ENCODE results near the gene TAF11L2. TPM values are rescaled to one million over a fixed set of nuclear protein-coding genes. Genes with fewer than 3 reads are reported as not detected.
"Not testable (repeated sequence)": the region's sequence is repeated elsewhere in the genome, so short reads cannot be mapped to it uniquely, and the experiment has no call there.

The TAF11L2 gene
- total and polyA plus RNA-seq, 2 experiments from 2014 or later, result not detected

GRCh38 chr5:17481378-17481777 lies 16.7 kb upstream of the TAF11L2 start:
- Histone ChIP-seq H3K4me2 (ENCODE audit: unreplicated experiment) (no peak overlapping the region), H3K36me3 (ENCODE audit: low read depth) (no peaks in the 10 kb centered on the region), H3K9me3 (ENCODE audit: low read depth) (no peaks in the 10 kb centered on the region), H3K79me2 (ENCODE audit: insufficient read depth) (no peaks in the 10 kb centered on the region), H3K27ac (no peak overlapping the region), H3F3A (ENCODE audit: insufficient read depth) (no peaks in the 10 kb centered on the region), H3K9ac (no peak overlapping the region), H3K4me3 (no peak overlapping the region), H4K20me1 (ENCODE audit: insufficient read depth) (no peaks in the 10 kb centered on the region), H3K27me3 (replicated peaks; ENCODE audit: insufficient read depth) (peaks cover 13% of the 10 kb centered on the region; the same call in 1 of the 2 replicates), H3K9me2 (ENCODE audit: insufficient read depth) (no peaks in the 10 kb centered on the region), H3K4me1 (ENCODE audit: insufficient read depth) (no peaks in the 10 kb centered on the region), H2AFZ (no peak overlapping the region)
- in situ Hi-C loops (cut with MboI), result no loop called here
- DNase-seq, result no peak
- 42 to 52% methylated on average over 4 of the region's 4 CpGs for WGBS, 2 experiments (ENCODE audit: low coverage in 1 of 2, low lambda C conversion rate in 2 of 2, missing lambda C conversion rate in 2 of 2)
- TF ChIP-seq EZH2 (IDR thresholded peaks at IDR 0.05; ENCODE audit: insufficient read depth, poor library complexity, severe bottlenecking) (no peak), EZH2phosphoT487 (IDR thresholded peaks at IDR 0.05; ENCODE audit: insufficient read depth, low read depth) (no peak)

- H3K9me2 ChIP-seq (ENCODE audit: insufficient read depth), result no peaks in the 10 kb centered on the region
- TF ChIP-seq EZH2phosphoT487 (IDR thresholded peaks at IDR 0.05; ENCODE audit: insufficient read depth, low read depth) (no peak), EZH2 (IDR thresholded peaks at IDR 0.05; ENCODE audit: insufficient read depth, poor library complexity, severe bottlenecking) (no peak)
- 26 to 30% methylated on average over 2 of the region's 2 CpGs for WGBS, 2 experiments (ENCODE audit: low coverage in 1 of 2, low lambda C conversion rate in 2 of 2, missing lambda C conversion rate in 2 of 2)
- in situ Hi-C loops (cut with MboI), result no loop called here
- DNase-seq, result no peak
- peaks cover 13% of the 10 kb centered on the region; the same call in 1 of the 2 replicates for H3K27me3 ChIP-seq (replicated peaks; ENCODE audit: insufficient read depth)
- H2AFZ ChIP-seq, result no peak overlapping the region
- H3K9ac ChIP-seq, result no peak overlapping the region
- H3K36me3 ChIP-seq (ENCODE audit: low read depth), result no peaks in the 10 kb centered on the region
- H3K4me1 ChIP-seq (ENCODE audit: insufficient read depth), result no peaks in the 10 kb centered on the region
- no peak overlapping the region for H3K27ac ChIP-seq
- H3K4me3 ChIP-seq, result no peak overlapping the region
- H3K79me2 ChIP-seq (ENCODE audit: insufficient read depth), result no peaks in the 10 kb centered on the region
- no peaks in the 10 kb centered on the region for H3K9me3 ChIP-seq (ENCODE audit: low read depth)
- H4K20me1 ChIP-seq (ENCODE audit: insufficient read depth), result no peaks in the 10 kb centered on the region
- no peak overlapping the region for H3K4me2 ChIP-seq (ENCODE audit: unreplicated experiment)
- H3F3A ChIP-seq (ENCODE audit: insufficient read depth), result no peaks in the 10 kb centered on the region
Observed at GRCh38 chr5:17482790-17483189, 15.2 kb upstream of the TAF11L2 start.

- H3K79me2 ChIP-seq (ENCODE audit: insufficient read depth); H3K9me3 ChIP-seq (ENCODE audit: low read depth); H3K4me1 ChIP-seq (ENCODE audit: insufficient read depth); H3F3A ChIP-seq (ENCODE audit: insufficient read depth); H3K27ac ChIP-seq; H3K9ac ChIP-seq; H2AFZ ChIP-seq; H3K4me2 ChIP-seq (ENCODE audit: unreplicated experiment); H3K9me2 ChIP-seq (ENCODE audit: insufficient read depth); H4K20me1 ChIP-seq (ENCODE audit: insufficient read depth); in situ Hi-C loops (cut with MboI); H3K4me3 ChIP-seq; DNase-seq; H3K36me3 ChIP-seq (ENCODE audit: low read depth): not testable (repeated sequence)
- whole genome bisulfite sequencing, 2 experiments (ENCODE audit: low coverage in 1 of 2, low lambda C conversion rate in 2 of 2, missing lambda C conversion rate in 2 of 2), result 65 to 67% methylated on average over 10 of the region's 10 CpGs
- H3K27me3 ChIP-seq (replicated peaks; ENCODE audit: insufficient read depth), result peaks cover 14% of the 10 kb centered on the region
Observed at GRCh38 chr5:17486464-17487173, 11.4 kb upstream of the TAF11L2 start.

- Histone ChIP-seq H3K9me3 (ENCODE audit: low read depth) (no peaks in the 10 kb centered on the region), H3K9me2 (ENCODE audit: insufficient read depth) (no peaks in the 10 kb centered on the region), H3K27ac (no peak overlapping the region), H3K4me3 (no peak overlapping the region), H2AFZ (no peak overlapping the region), H4K20me1 (ENCODE audit: insufficient read depth) (no peaks in the 10 kb centered on the region), H3K9ac (no peak overlapping the region), H3K36me3 (ENCODE audit: low read depth) (no peaks in the 10 kb centered on the region), H3F3A (ENCODE audit: insufficient read depth) (no peaks in the 10 kb centered on the region), H3K27me3 (replicated peaks; ENCODE audit: insufficient read depth) (peaks cover 13% of the 10 kb centered on the region), H3K4me2 (ENCODE audit: unreplicated experiment) (no peak overlapping the region), H3K79me2 (ENCODE audit: insufficient read depth) (no peaks in the 10 kb centered on the region), H3K4me1 (ENCODE audit: insufficient read depth) (no peaks in the 10 kb centered on the region)
- no peak for DNase-seq
- in situ Hi-C loops (cut with MboI), result no loop called here
- 37 to 57% methylated on average over 1 of the region's 1 CpG for WGBS, 2 experiments (ENCODE audit: low coverage in 1 of 2, low lambda C conversion rate in 2 of 2, missing lambda C conversion rate in 2 of 2)
- no peak for TF ChIP-seq EZH2phosphoT487 (IDR thresholded peaks at IDR 0.05; ENCODE audit: insufficient read depth, low read depth)
- no peak for TF ChIP-seq EZH2 (IDR thresholded peaks at IDR 0.05; ENCODE audit: insufficient read depth, poor library complexity, severe bottlenecking)
Observed at GRCh38 chr5:17487174-17487512, 10.9 kb upstream of the TAF11L2 start.

GRCh38 chr5:17491257-17491656 lies 6.8 kb upstream of the TAF11L2 start:
- H3K79me2 ChIP-seq (ENCODE audit: insufficient read depth); H4K20me1 ChIP-seq (ENCODE audit: insufficient read depth); H3K4me3 ChIP-seq; H3F3A ChIP-seq (ENCODE audit: insufficient read depth); DNase-seq; H3K9me2 ChIP-seq (ENCODE audit: insufficient read depth); H3K4me1 ChIP-seq (ENCODE audit: insufficient read depth); H3K27ac ChIP-seq; H3K27me3 ChIP-seq (replicated peaks; ENCODE audit: insufficient read depth); H3K36me3 ChIP-seq (ENCODE audit: low read depth); H3K4me2 ChIP-seq (ENCODE audit: unreplicated experiment); H3K9ac ChIP-seq; H3K9me3 ChIP-seq (ENCODE audit: low read depth); in situ Hi-C loops (cut with MboI); H2AFZ ChIP-seq: not testable (repeated sequence)
- 88 to 92% methylated on average over 19 to 23 of the region's 23 CpGs for WGBS, 2 experiments (ENCODE audit: low coverage in 1 of 2, low lambda C conversion rate in 2 of 2, missing lambda C conversion rate in 2 of 2)
